Measurements from ENCODE around the gene KCNC1. TPM values are rescaled to one million over a fixed set of nuclear protein-coding genes. Genes with fewer than 3 reads are reported as not detected.

KCNC1 gene
- total RNA-seq, 1 experiment from 2014 or later: 0.20 TPM

DNA sequence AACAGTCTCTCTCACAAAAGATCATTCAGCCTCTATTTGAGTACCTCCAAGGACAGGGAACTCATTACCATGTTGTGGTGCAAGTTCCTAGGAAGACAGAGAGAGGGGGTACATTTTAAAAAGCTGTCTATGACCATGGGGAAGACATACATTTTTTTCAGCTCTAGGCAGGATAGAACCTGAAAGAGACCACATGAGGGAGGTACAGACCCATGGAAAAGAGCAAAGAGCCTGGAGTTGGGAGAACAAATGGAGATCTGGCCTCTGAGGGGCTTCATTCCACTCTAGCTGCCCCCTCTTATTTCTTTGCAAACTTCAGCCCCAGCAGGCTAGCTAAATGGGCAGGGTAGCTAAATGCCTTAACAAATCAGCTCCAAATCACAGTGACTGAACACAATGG lies 36.3 kb downstream of the KCNC1 start (continued):
- TF ChIP-seq USF2 (CRISPR knock-in tag; IDR thresholded peaks at IDR 0.05) (no peak), NR1H2 (CRISPR knock-in tag; IDR thresholded peaks at IDR 0.05) (no peak), NR3C1 (CRISPR knock-in tag; conservative IDR thresholded peaks at IDR 0.05; ENCODE audit: low read depth) (no peak), SMAD3 (CRISPR knock-in tag; IDR thresholded peaks at IDR 0.05; ENCODE audit: borderline replicate concordance) (no peak), OVOL2 (CRISPR knock-in tag; IDR thresholded peaks at IDR 0.05; ENCODE audit: borderline replicate concordance) (no peak), ZNF219 (CRISPR knock-in tag; IDR thresholded peaks at IDR 0.05; ENCODE audit: borderline replicate concordance) (no peak), CREM (CRISPR knock-in tag; IDR thresholded peaks at IDR 0.05) (no peak), RELA (CRISPR knock-in tag; IDR thresholded peaks at IDR 0.05; ENCODE audit: borderline replicate concordance) (no peak), KAT7 (CRISPR knock-in tag; IDR thresholded peaks at IDR 0.05; ENCODE audit: borderline replicate concordance) (no peak)
- TF ChIP-seq, protein P1, sequence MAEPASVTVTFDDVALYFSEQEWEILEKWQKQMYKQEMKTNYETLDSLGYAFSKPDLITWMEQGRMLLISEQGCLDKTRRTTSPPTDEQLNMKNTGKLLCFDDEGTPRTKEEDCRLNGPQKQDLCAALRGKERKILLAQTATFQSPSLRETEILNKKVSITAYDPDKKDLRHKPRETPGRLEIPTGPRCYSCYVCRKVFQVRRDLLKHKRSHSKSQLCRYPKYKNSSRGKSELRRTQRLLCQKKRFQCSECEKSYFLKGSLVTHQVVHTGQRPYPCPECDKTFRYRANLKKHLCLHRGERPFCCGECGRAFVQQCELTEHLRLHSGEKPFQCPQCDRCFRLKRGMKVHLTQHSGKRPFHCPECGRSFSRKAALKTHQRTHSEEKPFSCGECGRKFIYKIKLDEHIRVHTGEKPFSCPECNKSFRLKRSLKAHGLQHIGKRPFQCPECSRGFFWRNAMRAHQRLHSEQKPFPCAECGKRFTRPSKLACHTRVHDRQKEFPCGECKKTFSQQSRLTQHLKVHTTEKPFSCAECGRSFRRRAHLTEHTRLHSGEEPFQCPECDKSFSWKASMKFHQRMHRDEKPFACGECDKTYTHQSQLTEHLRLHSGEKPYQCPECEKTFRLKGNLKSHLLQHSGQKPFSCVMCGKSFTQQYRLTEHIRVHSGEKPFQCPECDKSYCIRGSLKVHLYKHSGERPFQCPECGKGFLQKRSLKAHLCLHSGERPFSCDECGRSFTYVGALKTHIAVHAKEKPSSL (CRISPR knock-in tag; conservative IDR thresholded peaks at IDR 0.05): no peak
- TF ChIP-seq, protein P2, sequence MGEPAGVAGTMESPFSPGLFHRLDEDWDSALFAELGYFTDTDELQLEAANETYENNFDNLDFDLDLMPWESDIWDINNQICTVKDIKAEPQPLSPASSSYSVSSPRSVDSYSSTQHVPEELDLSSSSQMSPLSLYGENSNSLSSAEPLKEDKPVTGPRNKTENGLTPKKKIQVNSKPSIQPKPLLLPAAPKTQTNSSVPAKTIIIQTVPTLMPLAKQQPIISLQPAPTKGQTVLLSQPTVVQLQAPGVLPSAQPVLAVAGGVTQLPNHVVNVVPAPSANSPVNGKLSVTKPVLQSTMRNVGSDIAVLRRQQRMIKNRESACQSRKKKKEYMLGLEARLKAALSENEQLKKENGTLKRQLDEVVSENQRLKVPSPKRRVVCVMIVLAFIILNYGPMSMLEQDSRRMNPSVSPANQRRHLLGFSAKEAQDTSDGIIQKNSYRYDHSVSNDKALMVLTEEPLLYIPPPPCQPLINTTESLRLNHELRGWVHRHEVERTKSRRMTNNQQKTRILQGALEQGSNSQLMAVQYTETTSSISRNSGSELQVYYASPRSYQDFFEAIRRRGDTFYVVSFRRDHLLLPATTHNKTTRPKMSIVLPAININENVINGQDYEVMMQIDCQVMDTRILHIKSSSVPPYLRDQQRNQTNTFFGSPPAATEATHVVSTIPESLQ (CRISPR knock-in tag; IDR thresholded peaks at IDR 0.05): no peak

DNA sequence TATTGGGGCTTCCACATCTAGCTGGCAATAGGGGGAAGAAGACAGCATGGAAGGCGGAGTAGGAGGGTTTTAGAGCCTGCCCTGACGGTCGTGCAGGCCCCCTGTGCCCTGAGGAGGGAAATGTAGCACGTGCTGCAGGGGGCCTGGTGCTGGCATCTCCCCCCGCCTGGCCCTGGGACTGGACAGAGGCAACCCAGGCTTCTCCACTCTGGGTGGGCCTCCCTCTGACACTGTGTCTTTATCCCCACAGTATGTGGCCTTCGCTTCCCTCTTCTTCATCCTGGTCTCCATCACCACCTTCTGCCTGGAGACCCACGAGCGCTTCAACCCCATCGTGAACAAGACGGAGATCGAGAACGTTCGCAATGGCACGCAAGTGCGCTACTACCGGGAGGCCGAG lies 36.8 kb downstream of the KCNC1 start:
- no peak for DNase-seq (ENCODE audit: low spot score)
- H3K9me3 Mint-ChIP-seq: no peaks in the 10 kb centered on the region
- POLR2A ChIA-PET: no interaction called here
- no peaks in the 10 kb centered on the region for H3K27me3 Mint-ChIP-seq (ENCODE audit: low read depth)
- peaks cover 4% of the 10 kb centered on the region; the same call in 1 of the 2 replicates for H3K4me1 Mint-ChIP-seq
- no peaks in the 10 kb centered on the region for H3K36me3 Mint-ChIP-seq
- ATAC-seq: no peak
- CTCF ChIA-PET: interaction anchor here (1.0 to 1.7 kb wide), 4 partner anchors 37 to 202 kb away, joined by 4 to 9 read pairs (median 6); partner anchors contain the start of gene KCNC1
- H3K4me3 Mint-ChIP-seq: no peak overlapping the region
- no peak overlapping the region for H3K27ac Mint-ChIP-seq
- TF ChIP-seq, protein P2 (CRISPR knock-in tag; IDR thresholded peaks at IDR 0.05): no peak
- TF ChIP-seq TEAD4 (CRISPR knock-in tag; IDR thresholded peaks at IDR 0.05): no peak
- TF ChIP-seq NFATC4 (CRISPR knock-in tag; IDR thresholded peaks at IDR 0.05): no peak
- no peak for TF ChIP-seq MLX (CRISPR knock-in tag; IDR thresholded peaks at IDR 0.05)
- TF ChIP-seq, protein P3, sequence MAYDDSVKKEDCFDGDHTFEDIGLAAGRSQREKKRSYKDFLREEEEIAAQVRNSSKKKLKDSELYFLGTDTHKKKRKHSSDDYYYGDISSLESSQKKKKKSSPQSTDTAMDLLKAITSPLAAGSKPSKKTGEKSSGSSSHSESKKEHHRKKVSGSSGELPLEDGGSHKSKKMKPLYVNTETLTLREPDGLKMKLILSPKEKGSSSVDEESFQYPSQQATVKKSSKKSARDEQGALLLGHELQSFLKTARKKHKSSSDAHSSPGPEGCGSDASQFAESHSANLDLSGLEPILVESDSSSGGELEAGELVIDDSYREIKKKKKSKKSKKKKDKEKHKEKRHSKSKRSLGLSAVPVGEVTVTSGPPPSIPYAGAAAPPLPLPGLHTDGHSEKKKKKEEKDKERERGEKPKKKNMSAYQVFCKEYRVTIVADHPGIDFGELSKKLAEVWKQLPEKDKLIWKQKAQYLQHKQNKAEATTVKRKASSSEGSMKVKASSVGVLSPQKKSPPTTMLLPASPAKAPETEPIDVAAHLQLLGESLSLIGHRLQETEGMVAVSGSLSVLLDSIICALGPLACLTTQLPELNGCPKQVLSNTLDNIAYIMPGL (CRISPR knock-in tag; IDR thresholded peaks at IDR 0.05): no peak
- TF ChIP-seq ZNF263 (CRISPR knock-in tag; IDR thresholded peaks at IDR 0.05; ENCODE audit: low read depth): no peak
- no peak for TF ChIP-seq ATF3 (CRISPR knock-in tag; conservative IDR thresholded peaks at IDR 0.05)
- no peak for TF ChIP-seq NFE2L1 (CRISPR knock-in tag; IDR thresholded peaks at IDR 0.05)
- TF ChIP-seq, protein P4, sequence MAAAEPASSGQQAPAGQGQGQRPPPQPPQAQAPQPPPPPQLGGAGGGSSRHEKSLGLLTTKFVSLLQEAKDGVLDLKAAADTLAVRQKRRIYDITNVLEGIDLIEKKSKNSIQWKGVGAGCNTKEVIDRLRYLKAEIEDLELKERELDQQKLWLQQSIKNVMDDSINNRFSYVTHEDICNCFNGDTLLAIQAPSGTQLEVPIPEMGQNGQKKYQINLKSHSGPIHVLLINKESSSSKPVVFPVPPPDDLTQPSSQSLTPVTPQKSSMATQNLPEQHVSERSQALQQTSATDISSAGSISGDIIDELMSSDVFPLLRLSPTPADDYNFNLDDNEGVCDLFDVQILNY (CRISPR knock-in tag; IDR thresholded peaks at IDR 0.05): no peak
- no peak for TF ChIP-seq FOXK1 (CRISPR knock-in tag; IDR thresholded peaks at IDR 0.05)
- TF ChIP-seq IRF2 (CRISPR knock-in tag; IDR thresholded peaks at IDR 0.05; ENCODE audit: borderline replicate concordance, low read depth): no peak
- no peak for TF ChIP-seq NR3C1 (CRISPR knock-in tag; conservative IDR thresholded peaks at IDR 0.05; ENCODE audit: low read depth)
- TF ChIP-seq USF1 (CRISPR knock-in tag; IDR thresholded peaks at IDR 0.05): no peak
- TF ChIP-seq NR1H2 (CRISPR knock-in tag; IDR thresholded peaks at IDR 0.05): no peak
